Renal cortical epithelial cell (primary cell): ENCODE results near the gene OXLD1. TPM values are rescaled to one million over a fixed set of nuclear protein-coding genes. Genes with fewer than 3 reads are reported as not detected.
A peak's percentile ranks its signal among the peaks of the same experiment; 100 is the strongest.

Experiments used
- DNase-seq: peaks from one replicate; pipeline ENCODE4 v3.0.0-alpha.2; 2011; ENCODE audit warnings: low read depth
- total RNA-seq: library from RNA; depleted of rRNA; stranded (reverse); fragments of >200 nt; gene quantifications from 2 replicates; pipeline ENCODE4 v1.2.3, GENCODE V29; 2014

The OXLD1 gene
- total RNA-seq, 1 donor from 2014 or later: 22.6 TPM

DNA sequence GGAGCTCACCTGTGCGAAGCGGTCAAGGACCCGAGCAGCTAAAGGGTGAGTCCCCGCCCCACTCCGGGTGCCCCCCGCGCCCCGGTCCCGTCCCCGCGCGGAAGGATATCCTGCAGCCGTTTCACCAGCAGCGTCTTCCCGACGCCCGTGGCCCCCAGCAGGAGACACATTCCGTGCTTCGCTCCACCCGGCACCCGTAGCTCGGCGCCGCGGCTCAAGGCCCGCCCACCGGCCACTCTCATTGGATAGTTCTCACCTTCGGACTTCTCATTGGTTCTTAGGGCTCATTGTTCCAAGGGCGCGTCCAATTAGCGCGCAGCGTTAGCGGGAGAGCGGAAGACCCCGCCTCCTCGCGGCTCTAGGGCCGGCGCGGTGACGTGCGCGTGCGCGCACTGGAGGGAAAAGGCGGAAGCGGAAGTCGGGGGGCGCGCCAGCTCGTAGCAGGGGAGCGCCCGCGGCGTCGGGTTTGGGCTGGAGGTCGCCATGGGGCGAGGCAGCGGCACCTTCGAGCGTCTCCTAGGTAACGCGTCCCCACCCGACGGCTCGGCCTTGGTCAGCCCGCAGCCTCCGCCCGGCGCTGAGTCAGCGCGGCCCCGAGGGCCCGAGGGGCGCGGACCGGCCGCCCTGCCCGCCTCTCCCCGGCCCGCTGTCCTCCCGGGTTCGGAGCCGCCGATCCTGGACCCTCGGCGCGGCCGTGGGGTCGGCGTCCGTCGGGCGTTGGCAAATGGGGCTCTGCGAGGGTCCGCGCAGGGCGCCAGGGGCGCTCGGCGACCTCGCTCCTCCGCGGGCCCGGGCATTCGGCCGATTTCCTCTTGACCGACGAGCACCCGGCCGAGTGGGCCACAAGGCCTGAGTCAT is 17.4 kb upstream of the OXLD1 start, which contains the start of the genes ARL16 and HGS:
Gene ARL16 (minus strand): TSS at position 214 of the 858 bp plus-strand sequence. CDS start 44 bp downstream, at position 170.
Gene HGS (plus strand): TSS at position 428 of the 858 bp plus-strand sequence. CDS start 56 bp downstream, at position 484.
- peak; percentile 94 for DNase-seq

GRCh38 chr17:81683208-81683583 is 16.8 kb upstream of the OXLD1 start:
- no peak for DNase-seq

- DNase-seq: no peak
Observed at GRCh38 chr17:81682565-81683207, 16.3 kb upstream of the OXLD1 start.

DNA sequence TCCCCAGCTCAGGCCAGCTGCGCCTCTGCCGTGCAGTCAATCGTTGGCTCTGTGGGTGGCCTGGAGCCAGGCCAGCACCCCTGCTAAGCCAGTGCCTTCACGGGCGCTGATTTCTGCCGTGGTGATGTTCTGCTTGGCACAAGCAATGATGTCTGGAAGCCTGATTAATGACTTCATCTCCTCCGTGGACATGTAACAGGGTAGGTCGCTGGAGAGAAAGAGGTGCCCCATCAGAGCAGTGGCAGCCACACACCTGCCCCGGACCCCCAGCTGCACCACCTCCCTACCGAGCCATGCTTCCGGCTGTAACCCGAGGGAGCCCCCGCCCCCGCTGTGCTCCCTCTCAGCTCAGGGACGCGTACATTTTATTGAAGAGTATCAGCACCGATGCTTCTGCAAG is 15.3 kb upstream of the OXLD1 start:
- DNase-seq: peak; percentile 79

DNA sequence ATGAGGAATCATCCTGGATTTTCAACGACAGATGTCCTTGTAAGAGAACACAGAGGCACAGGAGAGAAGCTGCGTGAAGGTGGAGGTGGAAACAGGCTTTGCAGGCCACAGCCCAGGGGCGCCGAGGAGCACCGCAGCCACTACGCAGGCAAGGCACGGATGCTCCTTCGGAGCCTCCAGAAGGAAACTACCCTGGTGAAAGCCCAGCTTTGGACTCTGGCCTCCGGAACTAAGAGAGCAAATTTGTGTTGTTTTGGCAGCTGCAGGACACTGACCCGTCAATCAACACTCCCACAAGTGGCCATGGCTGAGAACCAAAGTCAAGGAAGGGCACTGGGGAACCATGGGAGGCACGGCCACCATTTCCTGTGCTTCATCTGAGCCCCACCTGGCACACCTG is 13.7 kb upstream of the OXLD1 start:
- DNase-seq: no peak

GRCh38 chr17:81676906-81677305 is 10.5 kb upstream of the OXLD1 start:
- no peak for DNase-seq

- DNase-seq: peak; percentile 42
Observed at GRCh38 chr17:81675515-81676221, 9.3 kb upstream of the OXLD1 start.

DNA sequence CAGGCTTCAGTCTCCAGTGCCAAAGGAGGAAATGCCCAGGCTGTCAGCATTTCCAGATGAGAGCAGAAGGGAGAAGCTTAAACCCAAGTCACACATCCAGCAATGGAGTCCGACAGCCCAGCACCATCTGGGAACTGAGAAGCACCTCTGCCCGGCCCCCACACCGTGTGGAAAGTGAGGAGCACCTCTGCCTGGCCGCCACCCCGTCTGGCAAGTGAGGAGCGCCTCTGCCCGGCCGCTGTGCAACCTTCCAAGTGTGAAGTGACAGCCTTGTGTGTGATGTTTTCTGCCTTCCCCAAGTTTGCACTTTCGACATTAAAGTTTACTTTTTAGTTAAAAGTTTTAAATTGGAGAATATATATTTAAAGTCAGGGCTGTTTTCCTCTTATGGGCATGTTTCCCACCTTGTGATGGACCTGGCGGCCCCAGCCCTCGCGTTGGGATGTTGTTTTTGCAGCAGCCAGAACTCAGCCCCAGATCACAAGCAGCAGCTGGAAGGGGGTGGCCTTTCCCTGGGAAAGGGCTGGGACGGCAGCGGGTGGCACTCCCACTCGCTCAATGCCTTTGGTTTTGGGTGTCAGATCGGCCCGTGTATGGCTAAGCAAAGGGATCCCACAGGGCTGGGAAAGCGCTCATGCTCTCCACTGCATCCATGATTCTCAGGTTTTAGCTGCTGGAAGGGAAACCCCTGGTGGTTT is 7.3 kb upstream of the OXLD1 start:
- DNase-seq: no peak

DNA sequence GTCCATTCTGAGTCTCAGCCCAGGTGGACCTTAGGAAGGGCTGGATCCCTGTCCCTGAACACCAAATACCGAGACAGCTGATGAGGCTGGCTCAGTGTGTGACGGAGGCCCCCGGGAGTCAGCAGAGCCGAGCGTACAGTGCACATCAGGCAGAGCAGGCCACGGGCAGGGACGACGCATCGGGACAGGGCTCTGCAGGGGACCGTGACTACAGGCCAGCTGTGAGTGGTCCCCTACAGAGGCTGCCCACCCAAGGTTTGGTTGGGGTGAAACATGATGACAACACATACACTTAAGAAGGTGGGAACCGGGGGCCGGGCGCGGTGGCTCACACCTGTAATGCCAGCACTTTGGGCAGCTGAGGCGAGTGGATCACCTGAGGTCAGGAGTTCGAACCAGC is 6.5 kb upstream of the OXLD1 start:
- no peak for DNase-seq

DNA sequence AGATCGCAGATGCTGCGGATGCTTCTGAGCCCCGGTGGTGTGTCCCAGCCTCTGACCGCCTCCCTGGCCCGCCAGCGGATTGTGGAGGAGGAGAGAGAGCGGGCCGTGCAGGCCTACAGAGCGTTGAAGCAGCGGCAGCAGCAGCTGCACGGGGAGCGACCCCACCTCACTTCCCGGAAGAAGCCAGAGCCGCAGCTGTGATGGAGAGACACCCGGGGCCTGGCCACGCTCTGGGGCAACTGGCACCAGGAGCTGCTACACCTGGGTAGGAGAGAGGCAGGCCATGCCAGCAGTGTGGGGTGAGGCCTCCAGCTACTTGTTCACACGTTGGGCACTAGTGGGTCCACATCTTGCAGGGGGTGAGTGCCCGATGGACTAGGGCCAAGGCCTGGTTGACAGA is 6.1 kb upstream of the OXLD1 start:
- DNase-seq: no peak

DNA sequence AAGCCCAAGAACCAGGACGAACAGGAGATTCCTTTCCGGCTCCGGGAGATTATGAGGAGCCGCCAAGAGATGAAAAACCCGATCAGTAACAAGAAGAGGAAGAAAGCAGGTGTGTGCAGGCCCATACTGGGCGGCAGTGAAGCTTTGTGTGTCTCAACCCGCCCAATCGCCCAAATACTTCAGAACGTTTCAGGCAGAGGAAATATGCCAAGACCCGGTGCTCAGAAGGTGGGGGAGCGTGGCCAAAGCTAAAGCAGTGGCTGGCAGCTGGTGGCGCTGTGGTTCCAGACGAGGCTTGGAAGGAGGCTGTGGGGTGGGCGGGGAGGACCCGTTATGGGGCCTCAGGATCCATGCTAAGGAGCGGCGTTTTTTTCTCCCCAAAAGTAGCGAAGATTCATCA is 1.3 kb upstream of the OXLD1 start:
- no peak for DNase-seq

DNA sequence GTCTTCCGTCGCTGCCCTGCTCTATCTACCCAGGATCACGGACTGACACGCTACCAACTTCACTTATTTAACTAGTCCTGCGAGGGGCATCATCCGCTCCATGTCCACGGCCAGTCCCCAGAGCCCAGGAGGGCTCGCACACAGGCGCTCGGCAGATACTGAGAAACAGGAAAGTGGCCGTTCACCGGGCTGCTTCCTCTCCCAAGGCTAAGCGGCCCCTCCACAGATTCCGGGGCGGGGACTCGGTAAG is 388 bp downstream of the OXLD1 start:
- no peak for DNase-seq

- DNase-seq: no peak
Observed at GRCh38 chr17:81665205-81666091, 957 bp downstream of the OXLD1 start.

- no peak for DNase-seq
Observed at GRCh38 chr17:81664051-81664470, 2.3 kb downstream of the OXLD1 start.

- DNase-seq: no peak
Observed at GRCh38 chr17:81662002-81662401, 4.4 kb downstream of the OXLD1 start.

DNA sequence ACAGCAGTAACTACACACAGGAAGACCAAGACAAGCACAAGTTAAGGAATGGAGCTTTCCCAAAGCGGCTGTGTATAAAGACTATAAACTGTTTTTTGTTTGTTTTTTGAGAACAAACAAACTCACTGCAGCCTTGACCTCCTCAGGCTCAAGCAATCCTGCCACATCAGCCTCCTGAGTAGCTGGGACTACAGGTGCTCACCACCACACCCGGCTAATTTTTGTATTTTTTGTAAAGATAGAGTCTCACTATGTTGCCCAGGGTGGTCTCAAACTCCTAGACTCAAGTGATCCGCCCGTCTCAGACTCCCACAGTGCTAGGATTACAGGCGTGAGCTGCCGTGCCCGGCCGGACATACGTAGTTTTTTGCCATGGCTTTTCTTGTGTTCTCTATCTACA is 6.0 kb downstream of the OXLD1 start:
- no peak for DNase-seq

DNA sequence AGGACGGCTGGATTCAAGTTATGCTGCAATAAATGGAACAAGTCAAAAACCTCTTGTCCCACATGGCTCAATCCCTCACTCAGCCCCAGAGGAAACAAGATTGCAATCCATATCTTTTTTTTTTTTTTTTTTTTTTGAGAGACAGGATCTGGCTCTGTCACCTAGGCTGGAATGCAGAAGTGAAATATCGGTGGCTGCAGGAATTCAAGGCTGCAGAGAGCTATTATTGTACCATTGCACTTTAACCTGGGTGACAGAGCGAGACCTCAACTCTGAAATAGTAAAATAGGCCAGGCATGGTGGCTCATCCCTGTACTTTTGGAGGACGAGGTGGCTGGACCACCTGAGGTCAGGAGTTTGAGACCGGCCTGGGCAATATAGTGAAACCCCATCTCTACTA is 7.4 kb downstream of the OXLD1 start:
- no peak for DNase-seq

DNA sequence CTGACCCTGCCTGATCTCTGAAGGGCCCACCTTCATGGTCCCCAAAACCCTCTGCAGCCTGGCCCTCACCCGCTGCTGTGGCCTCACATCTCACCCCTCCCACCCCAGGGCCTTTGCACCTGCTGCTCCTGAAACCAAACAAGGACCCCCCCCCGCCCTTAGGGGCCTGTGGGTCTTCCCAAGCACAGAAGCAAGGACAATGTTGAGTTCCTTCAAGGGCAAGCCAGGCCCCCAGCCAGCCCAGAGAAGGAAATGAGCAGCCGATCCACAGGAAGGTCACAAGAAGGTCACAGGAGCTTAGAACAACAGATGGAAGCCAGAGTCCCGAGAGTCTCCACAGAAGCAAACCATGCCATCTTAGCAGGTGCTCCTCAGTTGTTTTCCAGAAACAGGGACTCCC is 9.6 kb downstream of the OXLD1 start:
- DNase-seq: no peak

DNA sequence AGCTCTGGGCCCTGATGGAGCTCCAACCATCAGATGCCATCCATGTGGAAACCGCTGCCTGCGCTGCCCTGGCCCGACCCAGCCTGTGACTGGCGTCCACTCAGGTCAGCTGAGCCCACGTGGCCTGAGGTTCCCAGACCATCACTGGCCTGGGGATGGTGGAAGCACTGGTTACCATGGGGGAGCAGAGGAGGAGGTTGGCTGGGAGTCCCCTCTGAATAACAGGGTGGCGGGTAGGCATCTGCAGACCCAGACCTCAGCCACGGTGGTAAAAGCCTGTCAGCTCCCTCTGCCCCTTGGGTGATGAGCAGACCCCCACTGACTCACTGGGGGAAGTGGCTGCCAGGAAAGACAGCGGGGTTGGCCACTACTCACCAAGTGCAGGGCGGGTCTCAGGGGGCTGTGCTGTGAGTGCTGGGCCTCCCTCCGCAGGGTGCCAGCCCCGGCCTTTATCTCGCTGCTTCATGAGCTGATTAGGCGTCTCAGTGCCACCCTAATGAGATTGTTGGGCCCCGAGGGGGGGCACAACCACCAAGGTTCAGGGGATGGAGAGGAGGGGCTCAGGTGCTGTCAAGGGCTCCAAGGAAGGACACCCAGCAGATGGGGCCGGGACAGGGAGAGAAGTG is 10.2 kb downstream of the OXLD1 start, which contains the start of gene PDE6G:
Gene PDE6G (minus strand): TSS at position 425 of the 626 bp plus-strand sequence. CDS start 3,237 bp downstream, outside the sequence.
- DNase-seq: no peak

GRCh38 chr17:81655378-81656117 is 10.9 kb downstream of the OXLD1 start:
- no peak for DNase-seq
